ENCODE measurements around the gene KRT84. TPM values are rescaled to one million over a fixed set of nuclear protein-coding genes. Genes with fewer than 3 reads are reported as not detected.

Gene KRT84
- total RNA-seq, 1 experiment from 2014 or later = not detected

DNA sequence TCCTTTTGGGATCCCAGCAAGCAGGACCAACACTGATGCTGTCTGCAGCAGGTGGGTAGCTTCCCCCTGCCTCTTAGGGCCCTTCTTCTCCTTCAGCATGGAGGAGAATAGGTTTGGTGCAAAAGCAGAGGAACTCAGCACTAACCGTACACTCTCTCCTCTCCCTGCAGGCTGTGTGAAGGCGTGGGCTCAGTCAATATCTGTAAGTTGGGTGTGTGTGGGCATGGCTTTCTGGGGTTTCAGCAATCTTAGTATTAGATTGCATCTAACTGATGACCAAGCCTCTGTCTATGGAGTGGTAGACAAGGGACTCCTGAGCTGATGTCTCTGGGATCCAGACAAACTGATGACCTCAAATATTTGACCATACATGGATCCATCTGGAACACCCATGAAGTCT is 32.5 kb downstream of the KRT84 start:
- Mint-ChIP-seq H3K4me3 (no peak overlapping the region), H3K4me1 (peaks cover 8% of the 10 kb centered on the region; the same call in 1 of the 2 replicates), H3K36me3 (no peaks in the 10 kb centered on the region), H3K27ac (no peak overlapping the region), H3K9me3 (no peaks in the 10 kb centered on the region), H3K27me3 (ENCODE audit: low read depth) (no peaks in the 10 kb centered on the region)
- ATAC-seq = no peak
- TF ChIP-seq ETV6 (CRISPR knock-in tag; IDR thresholded peaks at IDR 0.05) (no peak), SMAD3 (CRISPR knock-in tag; IDR thresholded peaks at IDR 0.05; ENCODE audit: borderline replicate concordance) (no peak), GABPB1 (CRISPR knock-in tag; IDR thresholded peaks at IDR 0.05) (no peak), ESRRA (CRISPR knock-in tag; IDR thresholded peaks at IDR 0.05; ENCODE audit: borderline replicate concordance) (no peak), SP1 (CRISPR knock-in tag; conservative IDR thresholded peaks at IDR 0.05) (no peak), NFATC4 (CRISPR knock-in tag; IDR thresholded peaks at IDR 0.05) (no peak), TCF7 (CRISPR knock-in tag; IDR thresholded peaks at IDR 0.05; ENCODE audit: low read depth) (no peak), EMX1 (CRISPR knock-in tag; IDR thresholded peaks at IDR 0.05) (no peak), RELA (CRISPR knock-in tag; IDR thresholded peaks at IDR 0.05; ENCODE audit: borderline replicate concordance) (no peak), FOXK1 (CRISPR knock-in tag; IDR thresholded peaks at IDR 0.05) (no peak), RORB (CRISPR knock-in tag; IDR thresholded peaks at IDR 0.05) (no peak), FOXJ3 (CRISPR knock-in tag; IDR thresholded peaks at IDR 0.05; ENCODE audit: borderline replicate concordance) (no peak), CREB1 (CRISPR knock-in tag; IDR thresholded peaks at IDR 0.05) (no peak), NR1H2 (CRISPR knock-in tag; IDR thresholded peaks at IDR 0.05) (no peak)
- TF ChIP-seq, protein P1, sequence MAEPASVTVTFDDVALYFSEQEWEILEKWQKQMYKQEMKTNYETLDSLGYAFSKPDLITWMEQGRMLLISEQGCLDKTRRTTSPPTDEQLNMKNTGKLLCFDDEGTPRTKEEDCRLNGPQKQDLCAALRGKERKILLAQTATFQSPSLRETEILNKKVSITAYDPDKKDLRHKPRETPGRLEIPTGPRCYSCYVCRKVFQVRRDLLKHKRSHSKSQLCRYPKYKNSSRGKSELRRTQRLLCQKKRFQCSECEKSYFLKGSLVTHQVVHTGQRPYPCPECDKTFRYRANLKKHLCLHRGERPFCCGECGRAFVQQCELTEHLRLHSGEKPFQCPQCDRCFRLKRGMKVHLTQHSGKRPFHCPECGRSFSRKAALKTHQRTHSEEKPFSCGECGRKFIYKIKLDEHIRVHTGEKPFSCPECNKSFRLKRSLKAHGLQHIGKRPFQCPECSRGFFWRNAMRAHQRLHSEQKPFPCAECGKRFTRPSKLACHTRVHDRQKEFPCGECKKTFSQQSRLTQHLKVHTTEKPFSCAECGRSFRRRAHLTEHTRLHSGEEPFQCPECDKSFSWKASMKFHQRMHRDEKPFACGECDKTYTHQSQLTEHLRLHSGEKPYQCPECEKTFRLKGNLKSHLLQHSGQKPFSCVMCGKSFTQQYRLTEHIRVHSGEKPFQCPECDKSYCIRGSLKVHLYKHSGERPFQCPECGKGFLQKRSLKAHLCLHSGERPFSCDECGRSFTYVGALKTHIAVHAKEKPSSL (CRISPR knock-in tag; conservative IDR thresholded peaks at IDR 0.05) = no peak
- TF ChIP-seq, protein P2, sequence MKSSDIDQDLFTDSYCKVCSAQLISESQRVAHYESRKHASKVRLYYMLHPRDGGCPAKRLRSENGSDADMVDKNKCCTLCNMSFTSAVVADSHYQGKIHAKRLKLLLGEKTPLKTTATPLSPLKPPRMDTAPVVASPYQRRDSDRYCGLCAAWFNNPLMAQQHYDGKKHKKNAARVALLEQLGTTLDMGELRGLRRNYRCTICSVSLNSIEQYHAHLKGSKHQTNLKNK (CRISPR knock-in tag; IDR thresholded peaks at IDR 0.05) = no peak
- TF ChIP-seq, protein P3, sequence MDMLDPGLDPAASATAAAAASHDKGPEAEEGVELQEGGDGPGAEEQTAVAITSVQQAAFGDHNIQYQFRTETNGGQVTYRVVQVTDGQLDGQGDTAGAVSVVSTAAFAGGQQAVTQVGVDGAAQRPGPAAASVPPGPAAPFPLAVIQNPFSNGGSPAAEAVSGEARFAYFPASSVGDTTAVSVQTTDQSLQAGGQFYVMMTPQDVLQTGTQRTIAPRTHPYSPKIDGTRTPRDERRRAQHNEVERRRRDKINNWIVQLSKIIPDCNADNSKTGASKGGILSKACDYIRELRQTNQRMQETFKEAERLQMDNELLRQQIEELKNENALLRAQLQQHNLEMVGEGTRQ (CRISPR knock-in tag; IDR thresholded peaks at IDR 0.05) = no peak
- TF ChIP-seq, protein P4, sequence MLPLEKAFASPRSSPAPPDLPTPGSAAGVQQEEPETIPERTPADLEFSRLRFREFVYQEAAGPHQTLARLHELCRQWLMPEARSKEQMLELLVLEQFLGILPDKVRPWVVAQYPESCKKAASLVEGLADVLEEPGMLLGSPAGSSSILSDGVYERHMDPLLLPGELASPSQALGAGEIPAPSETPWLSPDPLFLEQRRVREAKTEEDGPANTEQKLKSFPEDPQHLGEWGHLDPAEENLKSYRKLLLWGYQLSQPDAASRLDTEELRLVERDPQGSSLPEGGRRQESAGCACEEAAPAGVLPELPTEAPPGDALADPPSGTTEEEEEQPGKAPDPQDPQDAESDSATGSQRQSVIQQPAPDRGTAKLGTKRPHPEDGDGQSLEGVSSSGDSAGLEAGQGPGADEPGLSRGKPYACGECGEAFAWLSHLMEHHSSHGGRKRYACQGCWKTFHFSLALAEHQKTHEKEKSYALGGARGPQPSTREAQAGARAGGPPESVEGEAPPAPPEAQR (CRISPR knock-in tag; IDR thresholded peaks at IDR 0.05) = no peak
- TF ChIP-seq, protein P5, sequence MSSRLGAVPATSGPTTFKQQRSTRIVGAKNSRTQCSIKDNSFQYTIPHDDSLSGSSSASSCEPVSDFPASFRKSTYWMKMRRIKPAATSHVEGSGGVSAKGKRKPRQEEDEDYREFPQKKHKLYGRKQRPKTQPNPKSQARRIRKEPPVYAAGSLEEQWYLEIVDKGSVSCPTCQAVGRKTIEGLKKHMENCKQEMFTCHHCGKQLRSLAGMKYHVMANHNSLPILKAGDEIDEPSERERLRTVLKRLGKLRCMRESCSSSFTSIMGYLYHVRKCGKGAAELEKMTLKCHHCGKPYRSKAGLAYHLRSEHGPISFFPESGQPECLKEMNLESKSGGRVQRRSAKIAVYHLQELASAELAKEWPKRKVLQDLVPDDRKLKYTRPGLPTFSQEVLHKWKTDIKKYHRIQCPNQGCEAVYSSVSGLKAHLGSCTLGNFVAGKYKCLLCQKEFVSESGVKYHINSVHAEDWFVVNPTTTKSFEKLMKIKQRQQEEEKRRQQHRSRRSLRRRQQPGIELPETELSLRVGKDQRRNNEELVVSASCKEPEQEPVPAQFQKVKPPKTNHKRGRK (CRISPR knock-in tag; IDR thresholded peaks at IDR 0.05; ENCODE audit: borderline replicate concordance) = no peak
- no peak for DNase-seq (ENCODE audit: low spot score)
- ChIA-PET CTCF (interaction anchor here (1.2 to 2.2 kb wide), 4 partner anchors 9 to 131 kb away, joined by 5 to 8 read pairs (median 6); no protein-coding TSS in a partner anchor), POLR2A (no interaction called here)

Measured in WTC11 (cell line).